Small intestine (tissue), 7 donors: Measurements from ENCODE around the gene CNOT1. TPM values are rescaled to one million over a fixed set of nuclear protein-coding genes. Genes with fewer than 3 reads are reported as not detected.

Experiments
- DNase-seq, 2 donors: peaks; one replicate each; pipeline versions ENCODE4 v3.0.0 to v3.0.0-alpha.2; 2013
- FAIRE-seq: peaks from 2 replicates; lab custom pipeline; 2012; peaks lifted over from hg19 to GRCh38; lab: Jason Lieb, UNC
- H3K27ac ChIP-seq, 3 donors: one replicate each; pipeline ENCODE4 v1.5.1; 2013; ENCODE audit warnings: low read length in 2 of 3, mild to moderate bottlenecking in 2 of 3, control low read depth in 1 of 3, inconsistent platforms in 1 of 3, low read depth in 1 of 3, moderate library complexity in 1 of 3
- H3K27me3 ChIP-seq, 3 donors: one replicate each; pipeline ENCODE4 v1.6.1; 2013; ENCODE audit warnings: low read length in 3 of 3, inconsistent platforms in 1 of 3; ENCODE audit not compliant: control insufficient read depth in 3 of 3, insufficient read depth in 3 of 3
- H3K36me3 ChIP-seq, 3 donors: one replicate each; pipeline ENCODE4 v1.6.1; 2013; ENCODE audit warnings: low read length in 3 of 3, inconsistent platforms in 1 of 3, low read depth in 1 of 3, mild to moderate bottlenecking in 1 of 3, moderate library complexity in 1 of 3; ENCODE audit not compliant: control insufficient read depth in 3 of 3, insufficient read depth in 2 of 3
- H3K4me1 ChIP-seq, 3 donors: one replicate each; pipeline ENCODE4 v1.6.1; 2013; ENCODE audit warnings: low read length in 2 of 3, inconsistent platforms in 1 of 3, low read depth in 1 of 3, mild to moderate bottlenecking in 1 of 3, moderate library complexity in 1 of 3; ENCODE audit not compliant: control insufficient read depth in 3 of 3, insufficient read depth in 2 of 3
- H3K4me3 ChIP-seq, 3 donors: one replicate each; pipeline ENCODE4 v1.5.1; 2013; ENCODE audit warnings: low read length in 3 of 3, control low read depth in 1 of 3, inconsistent platforms in 1 of 3, low read depth in 1 of 3, mild to moderate bottlenecking in 1 of 3, moderate library complexity in 1 of 3
- H3K9me3 ChIP-seq, 2 donors: one replicate each; pipeline ENCODE4 v1.6.1; 2013; ENCODE audit warnings: low read depth in 1 of 2, low read length in 1 of 2; ENCODE audit not compliant: control insufficient read depth in 2 of 2, insufficient read depth in 1 of 2
- WGBS, 3 donors: extraction: QIAGEN DNeasy Blood & Tissue Kit; methylation state at CpG; one replicate each; pipeline ENCODE4 v1.1.7; 2013; 5-methylcytosine and 5-hydroxymethylcytosine counted together
- polyA plus RNA-seq, 4 donors: library from polyadenylated mRNA; stranded (reverse) in 3 of 4; unstranded in 1 of 4; fragments of 200-250 nt in 3 of 4; fragments of 120-200 nt in 1 of 4; gene quantifications; one replicate each; pipeline versions ENCODE4 v1.2.1 to v1.2.3, GENCODE V29; 2013
- donor health status: healthy with polysubstance abuse.
- donor health status: control.
- donor health status: control.
- donor health status: Bipolar disorder and iron deficiency.
- donor health status: healthy.

The CNOT1 gene
- polyA plus RNA-seq, 4 donors, result 79.4 to 190 (median 105) TPM

DNA sequence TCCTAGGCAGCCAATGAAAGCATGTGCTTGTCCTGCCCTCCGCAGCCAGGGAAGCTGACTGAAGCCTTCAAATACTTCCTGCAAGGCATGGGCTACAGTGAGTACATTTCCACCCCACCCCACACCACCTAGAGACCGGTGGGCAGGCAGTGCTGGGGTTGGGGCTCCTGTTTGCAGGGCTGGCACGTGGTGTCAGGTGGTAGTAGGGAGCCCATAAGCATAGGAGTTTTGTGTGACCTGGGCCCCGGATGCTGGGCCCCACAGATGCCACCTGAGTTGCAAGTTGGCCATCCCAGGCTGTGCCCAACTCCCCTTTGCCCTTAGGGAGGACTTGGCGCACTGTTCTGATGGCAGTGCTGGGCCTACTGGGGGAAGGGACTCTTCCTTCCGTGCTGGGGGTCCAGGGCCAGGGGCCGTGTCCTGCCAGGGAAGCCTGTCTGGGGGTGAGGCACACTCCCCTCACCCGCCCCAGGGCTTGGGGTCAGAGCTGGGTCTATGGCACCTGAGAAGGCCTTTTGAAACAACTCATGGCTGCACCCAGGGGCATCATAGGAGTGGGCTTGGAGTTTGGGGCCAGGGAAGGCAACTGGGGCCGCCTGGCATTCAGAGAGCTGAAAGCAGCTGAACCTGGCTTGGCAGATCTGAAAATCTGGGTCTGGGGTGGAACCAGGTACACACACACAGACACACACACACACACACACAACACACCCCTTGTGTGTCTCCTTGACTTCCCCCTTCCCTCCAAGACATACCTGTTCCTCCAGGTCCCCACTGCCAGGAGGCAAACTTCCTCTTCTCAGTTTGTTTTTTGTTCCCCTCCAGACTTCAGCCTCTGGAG lies 120.2 kb downstream of the CNOT1 start:
- 87 to 93% (median 91%) methylated on average over 9 of the region's 9 CpGs for WGBS, 3 donors
- FAIRE-seq (no peak), DNase-seq (no peak)
- no peaks in the 10 kb centered on the region for H3K27me3 ChIP-seq
- H3K9me3 ChIP-seq, result no peaks in the 10 kb centered on the region
- no peaks in the 10 kb centered on the region for H3K4me1 ChIP-seq
- H3K4me3 ChIP-seq, result no peak overlapping the region
- H3K27ac ChIP-seq, result no peak overlapping the region
- H3K36me3 ChIP-seq, result peaks cover 0 to 30% (median 0%) of the 10 kb centered on the region in 3 donors

DNA sequence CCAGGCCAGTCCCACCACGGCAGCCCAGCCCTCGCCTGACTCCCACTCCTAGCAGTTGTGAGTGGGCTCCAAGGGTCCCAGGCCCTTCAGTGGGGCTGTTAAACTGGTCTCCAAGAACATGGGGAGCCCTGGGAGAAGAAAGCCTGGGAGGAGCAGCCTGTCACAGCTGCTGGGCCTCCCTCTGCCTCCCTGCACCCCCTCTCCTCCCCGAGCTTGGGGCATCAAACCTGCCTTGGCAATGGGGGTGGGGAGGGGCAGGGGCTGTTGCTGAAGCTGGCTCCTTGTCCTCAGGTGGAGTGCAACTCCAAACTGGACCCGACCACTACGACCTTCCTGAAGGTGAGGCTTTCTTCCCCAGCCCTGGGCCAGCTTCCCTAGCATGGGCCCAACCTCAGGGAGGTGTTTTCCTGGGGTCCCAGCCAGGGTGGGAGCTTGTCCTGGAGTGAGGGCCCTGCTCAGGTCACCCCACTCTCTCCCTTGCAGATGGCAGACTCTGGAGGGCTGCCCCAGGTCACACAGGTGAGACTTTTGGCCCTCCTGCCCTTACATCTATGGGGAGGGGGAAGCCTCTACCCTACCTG lies 120.9 kb downstream of the CNOT1 start:
- H3K4me3 ChIP-seq, result no peak overlapping the region
- H3K4me1 ChIP-seq, result no peaks in the 10 kb centered on the region
- peaks cover 0 to 30% (median 0%) of the 10 kb centered on the region in 3 donors for H3K36me3 ChIP-seq
- 54 to 72% (median 60%) methylated on average over 4 to 5 of the region's 5 CpGs for WGBS, 3 donors
- no peaks in the 10 kb centered on the region for H3K27me3 ChIP-seq
- DNase-seq (no peak), FAIRE-seq (no peak)
- H3K9me3 ChIP-seq, result no peaks in the 10 kb centered on the region
- no peak overlapping the region for H3K27ac ChIP-seq

GRCh38 chr16:58507963-58508670 lies 121.5 kb downstream of the CNOT1 start:
- Histone ChIP-seq H3K27ac (no peak overlapping the region), H3K36me3 (peaks cover 0 to 30% (median 0%) of the 10 kb centered on the region in 3 donors), H3K27me3 (peaks cover 0 to 5% (median 0%) of the 10 kb centered on the region in 3 donors), H3K9me3 (no peaks in the 10 kb centered on the region), H3K4me3 (no peak overlapping the region), H3K4me1 (no peaks in the 10 kb centered on the region)
- DNase-seq (no peak), FAIRE-seq (no peak)
- 36 to 81% (median 62%) methylated on average over 14 of the region's 14 CpGs for WGBS, 3 donors

DNA sequence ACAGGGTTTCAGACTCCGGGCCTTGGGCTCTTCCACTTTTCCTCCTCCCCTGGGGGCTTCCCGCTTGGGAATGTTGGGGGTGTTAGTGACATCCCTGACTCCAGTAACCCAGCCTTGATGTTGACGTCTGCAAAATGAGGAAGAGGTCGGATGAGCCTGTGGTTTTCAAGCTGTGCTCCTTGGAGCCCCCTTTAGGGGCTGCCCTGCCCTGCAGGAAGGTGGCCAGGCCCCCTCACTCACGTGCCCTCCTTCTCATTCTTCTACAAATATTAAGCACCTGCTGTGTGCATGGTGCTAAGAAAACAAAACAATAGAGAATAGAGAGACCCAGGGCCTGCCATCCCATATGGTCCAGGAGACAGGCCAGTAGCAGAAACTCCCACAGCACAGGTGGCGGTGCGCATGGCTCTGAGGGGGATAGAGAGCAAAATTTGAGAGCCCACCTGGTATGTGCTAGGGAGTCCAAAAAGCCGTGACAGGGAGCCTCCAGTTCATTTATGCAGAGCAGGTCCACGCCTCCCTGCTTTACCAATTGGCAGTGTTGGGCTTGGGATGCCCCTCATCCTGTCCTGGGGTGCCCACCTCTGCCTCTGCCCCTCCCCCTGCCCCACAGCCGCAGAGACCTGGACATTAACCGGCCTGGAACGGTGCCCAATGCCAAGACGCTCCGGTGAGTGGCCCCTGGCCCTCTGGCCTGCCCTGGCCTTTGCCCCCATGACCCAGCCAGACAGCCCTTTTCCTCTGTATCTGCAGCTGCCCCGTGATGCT lies 122.2 kb downstream of the CNOT1 start:
- no peaks in the 10 kb centered on the region for H3K9me3 ChIP-seq
- no peak for FAIRE-seq
- H3K27me3 ChIP-seq, result peaks cover 0 to 12% (median 2%) of the 10 kb centered on the region in 3 donors
- no peak overlapping the region for H3K4me3 ChIP-seq
- WGBS, 3 donors, result 40 to 62% (median 54%) methylated on average over 15 of the region's 15 CpGs
- H3K4me1 ChIP-seq, result no peaks in the 10 kb centered on the region
- no peak overlapping the region for H3K27ac ChIP-seq
- peaks cover 0 to 26% (median 0%) of the 10 kb centered on the region in 3 donors for H3K36me3 ChIP-seq
- DNase-seq, result no peak

- DNase-seq (no peak), FAIRE-seq (no peak)
- H3K27me3 ChIP-seq, result peaks cover 0 to 20% (median 4%) of the 10 kb centered on the region in 3 donors
- H3K36me3 ChIP-seq, result peaks cover 0 to 21% (median 0%) of the 10 kb centered on the region in 3 donors
- H3K4me1 ChIP-seq, result peaks cover 0 to 5% (median 0%) of the 10 kb centered on the region in 3 donors
- no peak overlapping the region for H3K27ac ChIP-seq
- H3K9me3 ChIP-seq, result no peaks in the 10 kb centered on the region
- 33 to 68% (median 46%) methylated on average over 19 to 20 of the region's 20 CpGs for WGBS, 3 donors
- no peak overlapping the region for H3K4me3 ChIP-seq
Observed at GRCh38 chr16:58506241-58507194, 123.1 kb downstream of the CNOT1 start.

DNA sequence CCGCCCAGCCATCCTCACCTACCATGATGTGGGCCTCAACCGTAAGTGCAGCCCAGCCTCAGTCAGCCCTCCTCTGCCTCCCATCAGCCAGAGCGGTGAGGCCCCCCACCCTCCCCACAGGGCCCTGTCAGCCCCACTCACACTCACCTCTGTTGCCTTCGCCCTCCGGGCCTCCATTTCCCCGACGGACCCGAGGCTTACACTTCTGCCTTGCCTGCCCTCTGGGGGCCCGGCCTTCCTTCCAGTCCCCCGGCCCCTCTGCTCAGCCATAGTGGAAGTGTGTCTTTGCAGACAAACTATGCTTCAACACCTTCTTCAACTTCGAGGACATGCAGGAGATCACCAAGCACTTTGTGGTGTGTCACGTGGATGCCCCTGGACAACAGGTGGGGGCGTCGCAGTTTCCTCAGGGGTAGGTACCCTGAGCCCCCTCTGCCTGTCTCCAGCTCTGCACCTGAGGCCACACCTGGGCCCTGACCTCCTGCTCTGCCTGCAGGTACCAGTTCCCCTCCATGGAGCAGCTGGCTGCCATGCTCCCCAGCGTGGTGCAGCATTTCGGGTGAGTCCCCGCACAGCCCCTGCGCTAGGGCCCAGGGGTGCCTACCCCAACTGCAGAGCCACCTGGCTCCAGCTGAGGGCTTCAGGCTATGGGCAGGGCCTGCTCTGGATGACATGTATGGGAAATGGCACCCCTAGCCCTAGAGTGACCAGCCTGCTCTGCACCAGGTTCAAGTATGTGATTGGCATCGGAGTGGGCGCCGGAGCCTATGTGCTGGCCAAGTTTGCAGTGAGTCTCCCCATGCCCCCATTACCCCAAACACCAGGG lies 125.5 kb downstream of the CNOT1 start:
- no peak for FAIRE-seq
- Histone ChIP-seq H3K9me3 (no peaks in the 10 kb centered on the region), H3K27me3 (peaks cover 0 to 43% (median 4%) of the 10 kb centered on the region in 3 donors), H3K4me1 (peaks cover 0 to 22% (median 0%) of the 10 kb centered on the region in 3 donors), H3K36me3 (peaks cover 0 to 2% (median 0%) of the 10 kb centered on the region in 3 donors), H3K27ac (no peak overlapping the region), H3K4me3 (no peak overlapping the region)
- DNase-seq, result no peak
- 86 to 92% (median 89%) methylated on average over 21 of the region's 21 CpGs for WGBS, 3 donors
